Endothelial cell of umbilical vein (primary cell): Measurements from ENCODE around the gene ZNF74.

ENCODE experiments used
- CTCF ChIP-seq, 2 donors: IDR thresholded peaks; 1 replicate in 1 of 2; 2 replicates in 1 of 2; pipeline ENCODE4 v1.5.1; 2011; ENCODE audit warnings: low read length in 2 of 2, mild to moderate bottlenecking in 2 of 2, moderate library complexity in 2 of 2, control low read depth in 1 of 2, inconsistent platforms in 1 of 2, low read depth in 1 of 2; ENCODE audit not compliant: insufficient read depth in 1 of 2; ENCODE audit errors: extremely low read depth in 1 of 2
- EZH2 ChIP-seq: IDR thresholded peaks from 2 replicates; pipeline ENCODE4 v1.6.1; 2012; ENCODE audit warnings: borderline replicate concordance, low read depth, mild to moderate bottlenecking, moderate library complexity, low read length, inconsistent platforms; ENCODE audit not compliant: severe bottlenecking
- JUN ChIP-seq: IDR thresholded peaks from 2 replicates; pipeline ENCODE4 v1.6.1; 2011; ENCODE audit warnings: borderline replicate concordance, low read depth; ENCODE audit not compliant: insufficient read length, insufficient read depth
- POLR2A ChIP-seq: IDR thresholded peaks from 2 replicates; pipeline ENCODE4 v1.6.1; 2012; ENCODE audit warnings: low read depth, mild to moderate bottlenecking, control low read depth, low read length
- POLR2AphosphoS5 ChIP-seq: IDR thresholded peaks from 2 replicates; pipeline ENCODE4 v1.6.1; 2012; ENCODE audit warnings: low read depth, mild to moderate bottlenecking, control low read depth, low read length, moderate library complexity; ENCODE audit not compliant: insufficient read depth

GRCh38 chr22:20438427-20438677 is 44.4 kb downstream of the ZNF74 start:
- TF ChIP-seq EZH2, result no peak
- TF ChIP-seq CTCF (IDR thresholded peaks at IDR 0.05; ENCODE audit: extremely low read depth in 1 of 2, insufficient read depth in 1 of 2, low read depth in 1 of 2, low read length in 2 of 2), result no peak
- TF ChIP-seq POLR2A, result no peak
- TF ChIP-seq POLR2AphosphoS5, result no peak
- no peak for TF ChIP-seq JUN
